Mesothelial cell of epicardium (in vitro differentiated cells): ENCODE results near the gene KLF5. TPM values are rescaled to one million over a fixed set of nuclear protein-coding genes. Genes with fewer than 3 reads are reported as not detected.
A peak's percentile ranks its signal among the peaks of the same experiment; 100 is the strongest.

Experiments
- DNase-seq, 2 experiments: peaks; one replicate each; pipeline ENCODE4 v3.0.0; 2021; ENCODE audit warnings: low spot score in 2 of 2; ENCODE audit not compliant: unreplicated experiment in 2 of 2
- H3K27ac Mint-ChIP-seq: 2 replicates; pipeline ENCODE4 v1.8.0; 2021; ENCODE audit warnings: mixed read lengths
- H3K27me3 Mint-ChIP-seq: 2 replicates; pipeline ENCODE4 v1.8.0; 2021; ENCODE audit warnings: low read depth, mixed read lengths
- H3K36me3 Mint-ChIP-seq: 2 replicates; pipeline ENCODE4 v1.8.0; 2021; ENCODE audit warnings: mixed read lengths
- H3K4me1 Mint-ChIP-seq: 2 replicates; pipeline ENCODE4 v1.8.0; 2021; ENCODE audit warnings: mixed read lengths
- H3K4me3 Mint-ChIP-seq: 2 replicates; pipeline ENCODE4 v1.8.0; 2021; ENCODE audit warnings: mild to moderate bottlenecking, moderate library complexity, mixed read lengths
- H3K9me3 Mint-ChIP-seq: 2 replicates; pipeline ENCODE4 v1.8.0; 2021; ENCODE audit warnings: mixed read lengths
- CTCF ChIP-seq: fragments of 200-600 bp; sonication (generic); IDR thresholded peaks from one replicate; pipeline ENCODE4 v1.5.0; 2021; ENCODE audit warnings: antibody characterized with exemption; ENCODE audit not compliant: unreplicated experiment
- total RNA-seq: library from RNA; stranded (reverse); gene quantifications from 3 replicates; pipeline ENCODE4 v1.2.1, GENCODE V29; 2021

The KLF5 gene
- 62.4 to 70.3 TPM (median 65.9 TPM) in 3 replicates for total RNA-seq

GRCh38 chr13:73058736-73059459 lies at the start of gene KLF5:
Gene KLF5 (plus strand): TSS chr13:73059005. CDS start chr13:73059328, 323 bp downstream.
- no peak for TF ChIP-seq CTCF
- no peaks in the 10 kb centered on the region for H3K9me3 Mint-ChIP-seq
- peak within 1 kb of the TSS; percentile 96 for H3K27ac Mint-ChIP-seq
- peak; percentile 95 to 99 for DNase-seq
- peaks cover 8% of the 10 kb centered on the region for H3K27me3 Mint-ChIP-seq
- peak within 1 kb of the TSS; percentile 90 for H3K4me3 Mint-ChIP-seq
- peaks cover 71% of the 10 kb centered on the region for H3K4me1 Mint-ChIP-seq
- peaks cover 8% of the 10 kb centered on the region for H3K36me3 Mint-ChIP-seq

- no peak overlapping the region for H3K4me3 Mint-ChIP-seq
- H3K36me3 Mint-ChIP-seq = peaks cover 25% of the 10 kb centered on the region
- no peaks in the 10 kb centered on the region for H3K9me3 Mint-ChIP-seq
- DNase-seq = no peak
- H3K4me1 Mint-ChIP-seq = no peaks in the 10 kb centered on the region
- TF ChIP-seq CTCF = no peak
- no peaks in the 10 kb centered on the region for H3K27me3 Mint-ChIP-seq
- no peak overlapping the region for H3K27ac Mint-ChIP-seq
Observed at GRCh38 chr13:73011751-73012150, 47.1 kb upstream of the KLF5 start.

- Mint-ChIP-seq H3K27ac (no peak overlapping the region), H3K36me3 (peaks cover 35% of the 10 kb centered on the region), H3K9me3 (no peaks in the 10 kb centered on the region), H3K27me3 (no peaks in the 10 kb centered on the region), H3K4me1 (no peaks in the 10 kb centered on the region), H3K4me3 (no peak overlapping the region)
- no peak for DNase-seq
- TF ChIP-seq CTCF = no peak
Observed at GRCh38 chr13:73015805-73016204, 43.0 kb upstream of the KLF5 start.

GRCh38 chr13:73018336-73018735 lies 40.5 kb upstream of the KLF5 start:
- Mint-ChIP-seq H3K9me3 (no peaks in the 10 kb centered on the region), H3K27ac (peak overlapping the region; percentile 21), H3K4me3 (no peak overlapping the region), H3K27me3 (no peaks in the 10 kb centered on the region), H3K4me1 (no peaks in the 10 kb centered on the region), H3K36me3 (peaks cover 26% of the 10 kb centered on the region)
- TF ChIP-seq CTCF = no peak
- DNase-seq = no peak

GRCh38 chr13:73025217-73026012 lies 33.4 kb upstream of the KLF5 start:
- Mint-ChIP-seq H3K4me1 (no peaks in the 10 kb centered on the region), H3K27ac (peak overlapping the region; percentile 83), H3K9me3 (no peaks in the 10 kb centered on the region), H3K36me3 (peaks cover 4% of the 10 kb centered on the region), H3K4me3 (no peak overlapping the region), H3K27me3 (no peaks in the 10 kb centered on the region)
- DNase-seq = no peak
- no peak for TF ChIP-seq CTCF
